Liver (tissue), 9 donors: ENCODE data around the gene FOXR1. TPM values are rescaled to one million over a fixed set of nuclear protein-coding genes. Genes with fewer than 3 reads are reported as not detected.

Experiments
- DNase-seq: peaks from one replicate; pipeline ENCODE4 v3.0.0-alpha.2; 2017; ENCODE audit warnings: low spot score
- H3K27ac ChIP-seq, 2 donors: one replicate each; pipeline ENCODE4 v1.7.0; 2013; ENCODE audit warnings: inconsistent platforms in 2 of 2, low read length in 2 of 2, control low read depth in 1 of 2, low read depth in 1 of 2, mild to moderate bottlenecking in 1 of 2
- H3K27me3 ChIP-seq, 4 donors: one replicate each; pipeline versions ENCODE4 v1.6.1 to v1.7.0; 2013; ENCODE audit warnings: low read length in 3 of 4, inconsistent platforms in 1 of 4, mild to moderate bottlenecking in 1 of 4, moderate library complexity in 1 of 4; ENCODE audit not compliant: control insufficient read depth in 4 of 4, insufficient read depth in 4 of 4
- H3K36me3 ChIP-seq, 4 donors: one replicate each; pipeline versions ENCODE4 v1.6.1 to v1.7.0; 2013; ENCODE audit warnings: low read length in 3 of 4, mild to moderate bottlenecking in 3 of 4, low read depth in 1 of 4, moderate library complexity in 1 of 4; ENCODE audit not compliant: control insufficient read depth in 4 of 4, insufficient read depth in 3 of 4
- H3K4me1 ChIP-seq, 4 donors: one replicate each; pipeline versions ENCODE4 v1.6.1 to v1.7.0; 2013; ENCODE audit warnings: low read length in 3 of 4, mild to moderate bottlenecking in 3 of 4, moderate library complexity in 1 of 4; ENCODE audit not compliant: control insufficient read depth in 4 of 4, insufficient read depth in 4 of 4
- H3K4me3 ChIP-seq, 3 donors: one replicate each; pipeline versions ENCODE4 v1.6.1 to v1.7.0; 2013; ENCODE audit warnings: low read length in 3 of 3, control low read depth in 1 of 3, low read depth in 1 of 3, mild to moderate bottlenecking in 1 of 3
- H3K9ac ChIP-seq, 2 donors: one replicate each; pipeline ENCODE4 v1.7.0; 2013; ENCODE audit warnings: low read length in 2 of 2, mild to moderate bottlenecking in 2 of 2, moderate library complexity in 2 of 2, control low read depth in 1 of 2, low read depth in 1 of 2
- H3K9me3 ChIP-seq, 4 donors: one replicate each; pipeline versions ENCODE4 v1.6.1 to v1.7.0; 2013; ENCODE audit warnings: low read length in 3 of 4; ENCODE audit not compliant: control insufficient read depth in 4 of 4
- ATF3 ChIP-seq: IDR thresholded peaks from 2 replicates; pipeline ENCODE4 v1.6.1; 2016; ENCODE audit warnings: antibody characterized with exemption
- EGR1 ChIP-seq, 2 donors: IDR thresholded peaks; 2 replicates each; pipeline ENCODE4 v1.6.1; 2016 to 2018; ENCODE audit warnings: antibody characterized with exemption in 2 of 2, low read depth in 2 of 2
- FOXA1 ChIP-seq: IDR thresholded peaks from 2 replicates; pipeline ENCODE4 v1.6.1; 2016; ENCODE audit warnings: antibody characterized with exemption
- FOXA2 ChIP-seq: IDR thresholded peaks from 2 replicates; pipeline ENCODE4 v1.6.1; 2016; ENCODE audit warnings: antibody characterized with exemption
- HNF4A ChIP-seq, 2 donors: conservative IDR thresholded peaks; 2 replicates each; pipeline ENCODE4 v1.6.1; 2016; ENCODE audit warnings: antibody characterized with exemption in 2 of 2, mild to moderate bottlenecking in 2 of 2
- HNF4G ChIP-seq: IDR thresholded peaks from 2 replicates; pipeline ENCODE4 v1.6.1; 2016; ENCODE audit warnings: antibody characterized with exemption
- JUND ChIP-seq, 2 donors: IDR thresholded peaks; 2 replicates each; pipeline ENCODE4 v1.6.1; 2016; ENCODE audit warnings: antibody characterized with exemption in 2 of 2
- NR2F2 ChIP-seq: IDR thresholded peaks from 2 replicates; pipeline ENCODE4 v1.6.1; 2016; ENCODE audit warnings: antibody characterized with exemption
- RAD21 ChIP-seq, 2 donors: IDR thresholded peaks; 2 replicates each; pipeline ENCODE4 v1.6.1; 2016; ENCODE audit warnings: antibody characterized with exemption in 2 of 2, mild to moderate bottlenecking in 2 of 2
- REST ChIP-seq: IDR thresholded peaks from 2 replicates; pipeline ENCODE4 v1.6.1; 2016; ENCODE audit warnings: antibody characterized with exemption, mild to moderate bottlenecking
- SP1 ChIP-seq: IDR thresholded peaks from 2 replicates; pipeline ENCODE4 v1.6.1; 2018; ENCODE audit warnings: antibody characterized with exemption, mild to moderate bottlenecking
- TAF1 ChIP-seq: conservative IDR thresholded peaks from 2 replicates; pipeline ENCODE4 v1.6.1; 2016; ENCODE audit warnings: antibody characterized with exemption, mild to moderate bottlenecking
- YY1 ChIP-seq: IDR thresholded peaks from 2 replicates; pipeline ENCODE4 v1.6.1; 2016; ENCODE audit warnings: antibody characterized with exemption, mild to moderate bottlenecking
- WGBS: extraction: QIAGEN DNeasy Blood & Tissue Kit; methylation state at CpG from one replicate; pipeline ENCODE4 v1.1.7; 2013; 5-methylcytosine and 5-hydroxymethylcytosine counted together
- polyA plus RNA-seq, 2 donors: library from polyadenylated mRNA; stranded (reverse) in 1 of 2; unstranded in 1 of 2; fragments of 200-250 nt in 1 of 2; fragments of >200 nt in 1 of 2; fragmentation: Nextera tagmentation in 1 of 2; extraction: Ambion mirVana in 1 of 2; gene quantifications; one replicate each; pipeline versions ENCODE4 v1.2.1 to v1.2.3, GENCODE V29; 2013 to 2015
- total RNA-seq, 2 donors: library from RNA; depleted of rRNA; stranded (reverse); fragments of >200 nt; gene quantifications; one replicate each; pipeline ENCODE4 v1.2.3, GENCODE V29; 2014
- donor health status: healthy.
- donor health status: healthy.
- donor health status: healthy.
- donor health status: healthy.
- donor health status: healthy.

The FOXR1 gene
- total and polyA plus RNA-seq, 4 donors = not detected

- no peak for TF ChIP-seq JUND (IDR thresholded peaks at IDR 0.05)
Measured at GRCh38 chr11:118957968-118958367, 13.6 kb upstream of the FOXR1 start (continued).

GRCh38 chr11:118958577-118958976, 13.0 kb upstream of the FOXR1 start:
- no peak for DNase-seq
- Histone ChIP-seq H3K36me3 (no peaks in the 10 kb centered on the region), H3K9me3 (no peaks in the 10 kb centered on the region), H3K27ac (no peak overlapping the region), H3K4me1 (no peaks in the 10 kb centered on the region), H3K4me3 (no peak overlapping the region), H3K27me3 (no peaks in the 10 kb centered on the region), H3K9ac (no peak overlapping the region)
- no peak for TF ChIP-seq REST
- TF ChIP-seq HNF4A (conservative IDR thresholded peaks at IDR 0.05) = no peak
- no peak for TF ChIP-seq RAD21 (IDR thresholded peaks at IDR 0.05)
- no peak for TF ChIP-seq YY1
- no peak for TF ChIP-seq SP1
- no peak for TF ChIP-seq TAF1
- TF ChIP-seq FOXA2 = no peak
- TF ChIP-seq FOXA1 = no peak
- 96% methylated on average over 2 of the region's 2 CpGs for WGBS

GRCh38 chr11:118961189-118961588, 10.4 kb upstream of the FOXR1 start:
- no peaks in the 10 kb centered on the region for H3K27me3 ChIP-seq
- H3K9ac ChIP-seq = no peak overlapping the region
- no peak overlapping the region for H3K27ac ChIP-seq
- no peaks in the 10 kb centered on the region for H3K36me3 ChIP-seq
- no peaks in the 10 kb centered on the region for H3K4me1 ChIP-seq
- H3K4me3 ChIP-seq = no peak overlapping the region
- TF ChIP-seq YY1 = no peak
- no peak for TF ChIP-seq EGR1 (IDR thresholded peaks at IDR 0.05; ENCODE audit: low read depth in 2 of 2)
- TF ChIP-seq FOXA2 = no peak
- TF ChIP-seq HNF4G = no peak
- no peak for TF ChIP-seq NR2F2
- no peak for TF ChIP-seq JUND (IDR thresholded peaks at IDR 0.05)
- no peak for TF ChIP-seq ATF3
- no peak for TF ChIP-seq REST
- no peaks in the 10 kb centered on the region for H3K9me3 ChIP-seq
- DNase-seq = no peak
- WGBS = 83% methylated on average over 5 of the region's 5 CpGs
